Transverse colon (tissue), 4 donors: ENCODE data around the gene SH3GLB2.

Source experiments
- POLR2A ChIP-seq: fragments of 450-650 bp; IDR thresholded peaks from one replicate; pipeline ENCODE4 v1.6.1; 2016; ENCODE audit warnings: antibody characterized with exemption, mild to moderate bottlenecking, moderate library complexity
- POLR2AphosphoS5 ChIP-seq, 3 donors: sonication (generic); formaldehyde crosslinking; IDR thresholded peaks; one replicate each; pipeline ENCODE4 v1.6.1; 2016; ENCODE audit warnings: antibody characterized with exemption in 3 of 3
- TF ChIP-seq, protein P1 (sequence below), 5 experiments: fragments of 200-600 bp in 3 of 5; fragments of 450-650 bp in 2 of 5; sonication (generic) in 3 of 5; IDR thresholded peaks; 1 replicate in 2 of 5; 2 replicates in 3 of 5; pipeline ENCODE4 v1.5.1; 2016 to 2017; ENCODE audit warnings: antibody characterized with exemption in 5 of 5, inconsistent platforms in 3 of 5, mild to moderate bottlenecking in 2 of 5, moderate library complexity in 1 of 5

DNA sequence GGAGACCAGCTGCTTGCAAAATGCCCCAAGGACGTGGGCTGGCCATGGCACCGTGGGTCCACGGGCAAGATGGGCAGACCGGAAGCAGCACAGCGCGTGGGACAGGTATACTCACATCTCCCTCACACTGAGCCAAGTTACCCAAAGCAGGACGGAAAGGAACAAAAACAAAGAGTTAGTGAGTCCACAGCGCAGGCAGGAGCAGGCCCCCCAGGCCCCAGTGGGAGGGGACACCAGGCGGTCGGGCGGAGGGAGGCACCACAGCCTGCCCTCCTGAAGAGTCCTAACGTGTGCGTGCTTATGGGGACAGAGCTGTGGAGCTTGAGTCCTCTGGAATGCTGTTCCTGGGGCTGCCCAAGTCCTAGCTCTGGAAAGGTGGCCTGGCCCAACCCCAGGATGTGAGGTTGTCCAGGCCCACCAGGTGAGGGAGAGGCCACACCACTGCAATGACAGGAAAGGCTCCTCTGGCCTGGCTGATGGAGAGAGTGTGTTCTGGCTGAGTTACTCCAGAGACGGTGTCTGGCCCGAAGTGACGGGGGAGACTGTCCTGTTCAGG, 15.2 kb downstream of the SH3GLB2 start:
- TF ChIP-seq POLR2AphosphoS5 (IDR thresholded peaks at IDR 0.05) (no peak), POLR2A (no peak)
- TF ChIP-seq, protein P1, sequence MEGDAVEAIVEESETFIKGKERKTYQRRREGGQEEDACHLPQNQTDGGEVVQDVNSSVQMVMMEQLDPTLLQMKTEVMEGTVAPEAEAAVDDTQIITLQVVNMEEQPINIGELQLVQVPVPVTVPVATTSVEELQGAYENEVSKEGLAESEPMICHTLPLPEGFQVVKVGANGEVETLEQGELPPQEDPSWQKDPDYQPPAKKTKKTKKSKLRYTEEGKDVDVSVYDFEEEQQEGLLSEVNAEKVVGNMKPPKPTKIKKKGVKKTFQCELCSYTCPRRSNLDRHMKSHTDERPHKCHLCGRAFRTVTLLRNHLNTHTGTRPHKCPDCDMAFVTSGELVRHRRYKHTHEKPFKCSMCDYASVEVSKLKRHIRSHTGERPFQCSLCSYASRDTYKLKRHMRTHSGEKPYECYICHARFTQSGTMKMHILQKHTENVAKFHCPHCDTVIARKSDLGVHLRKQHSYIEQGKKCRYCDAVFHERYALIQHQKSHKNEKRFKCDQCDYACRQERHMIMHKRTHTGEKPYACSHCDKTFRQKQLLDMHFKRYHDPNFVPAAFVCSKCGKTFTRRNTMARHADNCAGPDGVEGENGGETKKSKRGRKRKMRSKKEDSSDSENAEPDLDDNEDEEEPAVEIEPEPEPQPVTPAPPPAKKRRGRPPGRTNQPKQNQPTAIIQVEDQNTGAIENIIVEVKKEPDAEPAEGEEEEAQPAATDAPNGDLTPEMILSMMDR (IDR thresholded peaks at IDR 0.05) = no peak
